ENCODE measurements around the gene DHRS7.

DNA sequence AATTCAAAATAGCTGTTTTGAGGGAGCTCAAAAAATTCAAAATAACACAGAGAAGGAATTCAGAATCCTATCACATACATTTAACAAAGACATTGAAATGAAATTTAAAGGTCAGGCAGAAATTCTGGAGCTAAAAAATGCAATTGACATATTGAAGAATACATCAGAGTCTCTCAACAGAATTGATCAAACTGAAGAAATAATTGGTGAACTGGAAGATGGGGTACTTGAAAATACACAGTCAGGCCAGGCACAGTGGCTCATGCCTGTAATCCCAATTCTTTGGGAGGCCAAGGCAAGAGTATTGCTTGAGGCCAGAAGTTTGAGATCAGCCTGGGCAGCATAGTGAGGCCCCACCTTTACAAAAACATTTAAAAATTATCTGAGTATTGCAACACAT lies 34.1 kb upstream of the DHRS7 start:
- TF ChIP-seq, protein P1, sequence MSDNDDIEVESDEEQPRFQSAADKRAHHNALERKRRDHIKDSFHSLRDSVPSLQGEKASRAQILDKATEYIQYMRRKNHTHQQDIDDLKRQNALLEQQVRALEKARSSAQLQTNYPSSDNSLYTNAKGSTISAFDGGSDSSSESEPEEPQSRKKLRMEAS (CRISPR knock-in tag; IDR thresholded peaks at IDR 0.05), result no peak
- no peak for TF ChIP-seq MCM7 (IDR thresholded peaks at IDR 0.05)
- TF ChIP-seq EP300 (IDR thresholded peaks at IDR 0.05; ENCODE audit: low read length), result no peak
- TF ChIP-seq FOS (IDR thresholded peaks at IDR 0.05; ENCODE audit: extremely low read depth, insufficient read length), result no peak
- TF ChIP-seq, protein P2, sequence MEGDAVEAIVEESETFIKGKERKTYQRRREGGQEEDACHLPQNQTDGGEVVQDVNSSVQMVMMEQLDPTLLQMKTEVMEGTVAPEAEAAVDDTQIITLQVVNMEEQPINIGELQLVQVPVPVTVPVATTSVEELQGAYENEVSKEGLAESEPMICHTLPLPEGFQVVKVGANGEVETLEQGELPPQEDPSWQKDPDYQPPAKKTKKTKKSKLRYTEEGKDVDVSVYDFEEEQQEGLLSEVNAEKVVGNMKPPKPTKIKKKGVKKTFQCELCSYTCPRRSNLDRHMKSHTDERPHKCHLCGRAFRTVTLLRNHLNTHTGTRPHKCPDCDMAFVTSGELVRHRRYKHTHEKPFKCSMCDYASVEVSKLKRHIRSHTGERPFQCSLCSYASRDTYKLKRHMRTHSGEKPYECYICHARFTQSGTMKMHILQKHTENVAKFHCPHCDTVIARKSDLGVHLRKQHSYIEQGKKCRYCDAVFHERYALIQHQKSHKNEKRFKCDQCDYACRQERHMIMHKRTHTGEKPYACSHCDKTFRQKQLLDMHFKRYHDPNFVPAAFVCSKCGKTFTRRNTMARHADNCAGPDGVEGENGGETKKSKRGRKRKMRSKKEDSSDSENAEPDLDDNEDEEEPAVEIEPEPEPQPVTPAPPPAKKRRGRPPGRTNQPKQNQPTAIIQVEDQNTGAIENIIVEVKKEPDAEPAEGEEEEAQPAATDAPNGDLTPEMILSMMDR (IDR thresholded peaks at IDR 0.05 in 2 of 3, conservative IDR thresholded peaks at IDR 0.05 in 1 of 3; ENCODE audit: insufficient read depth in 2 of 3, low read depth in 1 of 3, low read length in 3 of 3), result no peak
- no peak for TF ChIP-seq FOXJ3 (CRISPR knock-in tag; IDR thresholded peaks at IDR 0.05)
- TF ChIP-seq, protein P3, sequence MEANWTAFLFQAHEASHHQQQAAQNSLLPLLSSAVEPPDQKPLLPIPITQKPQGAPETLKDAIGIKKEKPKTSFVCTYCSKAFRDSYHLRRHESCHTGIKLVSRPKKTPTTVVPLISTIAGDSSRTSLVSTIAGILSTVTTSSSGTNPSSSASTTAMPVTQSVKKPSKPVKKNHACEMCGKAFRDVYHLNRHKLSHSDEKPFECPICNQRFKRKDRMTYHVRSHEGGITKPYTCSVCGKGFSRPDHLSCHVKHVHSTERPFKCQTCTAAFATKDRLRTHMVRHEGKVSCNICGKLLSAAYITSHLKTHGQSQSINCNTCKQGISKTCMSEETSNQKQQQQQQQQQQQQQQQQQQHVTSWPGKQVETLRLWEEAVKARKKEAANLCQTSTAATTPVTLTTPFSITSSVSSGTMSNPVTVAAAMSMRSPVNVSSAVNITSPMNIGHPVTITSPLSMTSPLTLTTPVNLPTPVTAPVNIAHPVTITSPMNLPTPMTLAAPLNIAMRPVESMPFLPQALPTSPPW (CRISPR knock-in tag; IDR thresholded peaks at IDR 0.05), result no peak
- TF ChIP-seq MTA1 (IDR thresholded peaks at IDR 0.05; ENCODE audit: borderline replicate concordance), result no peak
- no peak for TF ChIP-seq ATF7 (IDR thresholded peaks at IDR 0.05)
- no peak for TF ChIP-seq STAT5A (IDR thresholded peaks at IDR 0.05; ENCODE audit: borderline replicate concordance, low read length)
- TF ChIP-seq GABPA (tag; conservative IDR thresholded peaks at IDR 0.05; ENCODE audit: low read depth), result no peak
